Ovary (tissue), 3 donors: ENCODE results near the gene PLSCR5.

Experiments
- EP300 ChIP-seq: sonication (generic); formaldehyde crosslinking; IDR thresholded peaks from one replicate; pipeline ENCODE4 v1.6.1; 2017; ENCODE audit warnings: antibody characterized with exemption
- POLR2A ChIP-seq: fragments of 450-650 bp; IDR thresholded peaks from one replicate; pipeline ENCODE4 v1.6.1; 2017; ENCODE audit warnings: antibody characterized with exemption, mild to moderate bottlenecking, moderate library complexity
- TF ChIP-seq, protein P1 (sequence below), 3 donors: fragments of 450-650 bp in 2 of 3; fragments of 200-600 bp in 1 of 3; IDR thresholded peaks; one replicate each; pipeline versions ENCODE4 v1.5.1 to v1.8.0; 2016 to 2022; ENCODE audit warnings: antibody characterized with exemption in 3 of 3, mild to moderate bottlenecking in 1 of 3
- donor health status: DM: no; HTN: no; CAD: no.

DNA sequence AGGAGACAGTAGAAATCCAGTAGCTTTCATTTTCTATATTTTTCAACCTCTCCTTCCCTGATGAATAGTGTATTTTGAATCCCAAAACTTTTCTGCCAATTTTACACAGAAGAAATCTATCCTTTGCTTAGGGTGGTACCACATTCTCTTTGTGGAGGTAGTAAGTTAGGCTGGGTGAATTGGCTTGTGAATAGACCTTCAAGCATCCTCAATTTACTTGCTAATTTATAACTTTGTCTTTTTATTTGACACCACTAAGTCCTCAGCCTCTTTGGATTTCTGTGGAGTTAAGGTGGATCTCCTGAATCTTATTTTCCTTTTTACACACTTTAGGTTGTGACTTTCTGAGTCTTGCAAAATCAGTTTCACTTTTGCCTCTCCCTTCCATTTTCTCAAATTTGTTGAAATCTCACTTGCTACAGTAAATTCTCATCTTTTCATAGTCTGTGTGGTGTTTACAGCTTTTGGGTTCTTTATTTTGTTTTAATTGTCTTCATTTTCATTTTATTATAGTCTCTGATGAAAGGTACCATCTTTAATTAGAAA lies 55.0 kb downstream of the PLSCR5 start:
- TF ChIP-seq, protein P1, sequence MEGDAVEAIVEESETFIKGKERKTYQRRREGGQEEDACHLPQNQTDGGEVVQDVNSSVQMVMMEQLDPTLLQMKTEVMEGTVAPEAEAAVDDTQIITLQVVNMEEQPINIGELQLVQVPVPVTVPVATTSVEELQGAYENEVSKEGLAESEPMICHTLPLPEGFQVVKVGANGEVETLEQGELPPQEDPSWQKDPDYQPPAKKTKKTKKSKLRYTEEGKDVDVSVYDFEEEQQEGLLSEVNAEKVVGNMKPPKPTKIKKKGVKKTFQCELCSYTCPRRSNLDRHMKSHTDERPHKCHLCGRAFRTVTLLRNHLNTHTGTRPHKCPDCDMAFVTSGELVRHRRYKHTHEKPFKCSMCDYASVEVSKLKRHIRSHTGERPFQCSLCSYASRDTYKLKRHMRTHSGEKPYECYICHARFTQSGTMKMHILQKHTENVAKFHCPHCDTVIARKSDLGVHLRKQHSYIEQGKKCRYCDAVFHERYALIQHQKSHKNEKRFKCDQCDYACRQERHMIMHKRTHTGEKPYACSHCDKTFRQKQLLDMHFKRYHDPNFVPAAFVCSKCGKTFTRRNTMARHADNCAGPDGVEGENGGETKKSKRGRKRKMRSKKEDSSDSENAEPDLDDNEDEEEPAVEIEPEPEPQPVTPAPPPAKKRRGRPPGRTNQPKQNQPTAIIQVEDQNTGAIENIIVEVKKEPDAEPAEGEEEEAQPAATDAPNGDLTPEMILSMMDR (IDR thresholded peaks at IDR 0.05): no peak
- no peak for TF ChIP-seq EP300
- TF ChIP-seq POLR2A: no peak
